NCI-H1694 treated with DMSO at 0.1 percent for 48 hours (cell line): Measurements from ENCODE around the gene KBTBD3.
"Not testable (repeated sequence)": the region's sequence is repeated elsewhere in the genome, so short reads cannot be mapped to it uniquely, and the experiment has no call there.

Experiments used
- DNase-seq: peaks from one replicate; lab custom pipeline; 2025; lab: John Stamatoyannopoulos, UW

KBTBD3 gene

DNA sequence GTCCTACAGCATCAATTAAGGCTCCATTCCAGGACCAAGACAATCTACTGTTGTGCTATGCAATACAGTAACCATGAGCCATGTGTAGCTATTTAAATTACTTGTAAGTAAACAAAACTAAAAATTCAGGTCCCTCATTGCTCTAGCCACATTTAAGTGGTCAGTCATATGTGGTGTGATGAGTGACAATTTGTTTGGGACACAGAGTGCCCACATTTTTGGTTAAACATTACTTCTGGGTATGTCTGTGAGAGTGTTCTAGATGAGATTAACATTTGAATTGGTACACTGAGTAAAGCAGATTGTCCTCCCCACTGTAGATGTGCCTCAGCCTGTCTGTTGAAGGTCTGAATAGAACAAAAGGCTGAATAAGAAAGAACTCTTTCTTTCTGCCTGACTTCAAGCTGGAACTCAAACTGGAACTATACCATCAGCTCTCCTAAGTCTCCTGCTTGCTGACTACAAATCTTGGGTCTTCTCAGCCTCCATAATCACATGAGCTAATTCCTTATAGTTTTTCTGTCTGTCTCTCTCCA, 15.8 kb downstream of the KBTBD3 start:
- DNase-seq: no peak

DNA sequence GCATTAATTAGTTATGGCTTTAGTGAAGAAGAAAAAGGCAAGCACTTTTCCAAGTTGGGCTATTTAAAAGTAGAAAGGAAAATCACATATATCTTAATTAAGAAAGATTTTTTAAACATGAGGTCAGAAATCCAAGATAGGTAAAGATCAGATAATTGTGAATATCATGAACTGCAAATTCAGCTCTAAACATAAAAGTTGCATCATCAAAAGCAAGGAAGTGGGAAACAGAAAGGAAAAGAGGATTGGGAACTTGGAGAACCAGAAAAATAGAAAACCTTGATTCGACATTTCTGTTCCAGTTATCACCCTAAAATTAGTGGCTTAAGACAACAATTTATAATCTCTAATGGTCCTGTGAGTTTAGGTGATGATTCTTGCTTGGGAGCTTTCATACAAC, 17.5 kb downstream of the KBTBD3 start:
- DNase-seq: no peak

DNA sequence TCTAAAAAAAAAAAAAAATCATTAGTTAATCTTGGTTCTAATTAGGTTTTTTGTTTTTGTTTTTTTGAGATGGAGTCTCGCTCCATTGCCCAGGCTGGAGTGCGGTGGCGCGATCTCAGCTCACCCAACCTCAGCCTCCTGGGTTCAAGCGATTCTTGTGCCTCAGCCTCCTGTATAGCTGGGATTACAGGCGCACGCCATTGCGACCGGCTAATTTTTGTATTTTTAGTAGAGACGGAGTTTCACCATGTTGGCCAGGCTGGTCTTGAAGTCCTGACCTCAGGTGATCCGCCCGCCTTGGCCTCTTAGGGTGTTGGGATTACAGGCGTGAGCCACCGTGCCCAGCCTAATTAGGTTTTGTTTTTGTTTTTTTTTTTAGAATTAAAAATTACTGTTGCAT, 18.8 kb downstream of the KBTBD3 start:
- not testable (repeated sequence) for DNase-seq

DNA sequence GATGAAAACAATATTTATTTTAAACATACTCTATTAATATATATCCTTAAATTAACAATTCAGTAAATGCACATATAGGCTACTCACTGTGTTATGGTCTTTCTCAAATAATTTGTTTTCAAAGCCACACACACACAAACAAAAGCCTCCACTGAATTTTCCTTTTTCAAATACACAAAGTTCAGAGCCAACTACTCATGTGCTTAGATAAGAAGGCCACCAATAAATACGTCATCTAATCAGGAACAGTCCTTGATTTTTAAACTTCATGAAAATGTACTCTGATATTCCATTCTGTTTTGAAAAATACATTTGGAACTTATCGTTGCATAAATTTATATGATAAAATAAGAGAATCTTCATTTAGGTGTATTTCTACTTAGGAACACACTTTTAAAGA, 26.0 kb downstream of the KBTBD3 start:
- DNase-seq: no peak

DNA sequence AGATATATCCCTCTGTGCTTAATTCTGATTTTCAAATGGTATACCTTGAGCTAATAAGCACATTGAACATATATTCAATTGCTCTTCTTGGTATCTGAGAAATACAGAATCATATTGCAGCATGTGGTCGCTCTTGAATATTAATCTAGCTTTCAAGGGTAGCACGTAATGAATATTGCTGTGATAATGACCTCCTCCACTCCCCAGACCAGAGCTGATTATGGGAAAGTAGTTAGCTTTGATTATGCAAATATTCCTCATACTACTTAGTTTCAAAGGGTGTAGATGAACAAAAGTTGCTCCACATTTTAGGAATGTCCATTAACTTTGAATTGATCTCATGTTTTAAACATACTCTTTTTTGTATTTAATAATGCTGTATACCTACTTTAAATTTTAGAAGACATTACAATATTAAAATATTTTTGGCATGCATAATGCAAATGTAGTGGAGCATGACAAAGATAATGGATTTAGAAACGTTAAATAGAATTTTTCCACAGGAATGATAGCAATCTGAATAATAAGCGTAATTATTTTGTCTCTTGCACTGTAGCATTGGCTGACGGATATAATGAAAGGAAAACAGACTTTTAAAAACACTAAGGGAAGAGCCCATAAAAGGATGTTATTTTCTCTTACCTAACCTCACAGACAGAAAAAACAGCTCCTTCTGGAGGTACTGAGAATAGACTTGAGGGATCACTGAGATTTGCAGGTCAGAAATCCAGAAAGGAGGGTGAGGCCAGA, 27.2 kb downstream of the KBTBD3 start:
- no peak for DNase-seq

DNA sequence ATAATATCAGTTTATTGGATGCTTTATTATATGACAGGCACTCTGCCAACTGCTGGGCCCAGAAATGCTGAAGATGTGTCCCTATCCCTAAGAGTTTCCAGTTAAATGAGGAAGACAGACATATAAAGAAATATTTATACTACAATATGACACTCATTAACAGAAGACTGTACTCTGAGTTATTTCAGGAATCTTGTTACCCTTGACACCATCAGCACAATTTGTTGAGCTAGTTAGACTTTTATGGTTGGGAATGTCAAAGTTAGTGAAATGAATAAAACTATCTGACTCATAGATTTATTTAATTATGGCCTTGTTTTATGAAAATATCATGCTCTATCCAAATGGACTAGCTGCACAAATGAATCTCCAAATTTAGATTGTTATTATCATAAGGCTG, 29.5 kb downstream of the KBTBD3 start:
- no peak for DNase-seq

DNA sequence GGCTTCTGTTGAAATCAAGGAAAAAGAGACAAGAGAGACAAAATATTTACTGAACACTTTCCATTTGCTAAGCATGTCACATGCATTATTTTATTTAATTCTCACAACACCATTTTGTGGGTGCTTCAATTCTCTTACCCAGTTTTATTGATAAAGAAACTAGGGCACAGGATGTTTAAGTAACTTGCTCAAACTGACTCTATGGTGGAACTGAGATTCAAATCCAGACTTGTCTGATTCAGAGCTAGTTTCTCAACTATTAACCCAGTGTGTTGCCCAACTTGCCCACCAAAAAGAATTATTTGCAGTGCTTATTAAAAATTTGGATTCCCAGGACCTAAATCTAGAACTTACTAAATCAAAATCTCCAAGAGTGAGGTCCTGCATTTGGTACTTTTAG, 33.6 kb downstream of the KBTBD3 start:
- no peak for DNase-seq

DNA sequence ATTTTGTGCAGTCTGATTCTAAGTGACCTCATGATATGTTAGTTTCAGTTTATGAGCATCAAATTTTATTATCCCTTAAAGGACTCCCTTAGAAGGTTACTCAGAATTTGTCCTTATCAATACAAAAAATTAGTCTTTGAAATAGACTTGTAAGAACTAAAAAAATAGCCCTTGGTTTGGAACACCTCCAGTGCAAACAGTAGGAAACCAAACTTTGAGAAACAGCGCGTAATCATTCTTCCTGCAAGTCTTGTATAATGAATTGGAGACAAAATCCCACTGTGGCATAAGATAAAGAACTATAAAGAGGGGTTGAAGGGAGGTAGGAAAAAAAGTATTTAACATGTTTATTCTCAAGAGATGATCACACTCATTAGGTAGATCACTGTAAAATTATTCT, 44.3 kb downstream of the KBTBD3 start:
- DNase-seq: no peak

DNA sequence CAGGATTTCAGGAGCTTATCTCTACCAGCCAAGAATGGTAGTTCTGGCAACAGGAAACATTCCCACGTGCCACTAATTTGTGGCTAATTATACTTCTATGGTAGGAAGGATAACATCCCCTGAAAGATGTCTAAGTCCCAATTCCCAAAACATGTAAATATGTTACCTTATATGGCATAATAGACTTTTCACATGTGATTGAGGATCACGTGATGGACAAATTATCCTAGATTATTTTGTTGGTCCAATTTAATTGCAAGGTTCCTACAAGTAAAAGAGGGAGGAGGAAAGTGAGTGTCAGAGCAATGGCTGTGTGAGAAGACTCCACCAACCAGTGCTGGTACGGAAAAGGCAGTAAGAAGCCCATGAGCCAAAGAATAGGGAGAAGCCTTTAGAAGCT, 45.2 kb downstream of the KBTBD3 start:
- DNase-seq: no peak

DNA sequence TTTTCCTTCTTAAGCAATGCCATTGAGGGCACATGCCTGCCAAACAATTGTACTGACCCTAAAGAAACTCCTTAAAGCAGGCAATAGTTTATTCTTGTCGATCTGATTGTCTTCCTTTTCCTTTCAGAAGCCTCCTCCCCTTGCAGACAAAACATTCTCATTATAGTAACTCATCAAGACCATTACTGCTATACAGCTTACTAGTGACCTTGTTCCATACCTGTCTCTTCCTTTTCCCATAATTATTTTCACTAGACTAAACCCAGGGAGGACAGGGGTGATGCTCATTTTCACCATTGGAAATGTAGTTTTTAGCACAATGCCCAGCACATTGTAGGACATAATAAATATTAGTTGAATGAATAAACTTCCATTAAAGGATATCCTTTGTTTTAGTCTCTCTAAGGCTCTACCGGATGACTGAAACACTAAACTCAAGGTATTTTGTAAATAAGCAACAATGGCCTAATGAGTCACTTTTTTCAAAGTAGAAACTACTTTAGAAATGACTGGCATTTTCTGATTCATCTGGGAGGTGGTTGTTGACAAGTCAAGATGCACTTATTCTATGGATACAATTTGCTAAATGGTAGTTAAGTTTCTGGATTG, 45.8 kb downstream of the KBTBD3 start:
- no peak for DNase-seq

DNA sequence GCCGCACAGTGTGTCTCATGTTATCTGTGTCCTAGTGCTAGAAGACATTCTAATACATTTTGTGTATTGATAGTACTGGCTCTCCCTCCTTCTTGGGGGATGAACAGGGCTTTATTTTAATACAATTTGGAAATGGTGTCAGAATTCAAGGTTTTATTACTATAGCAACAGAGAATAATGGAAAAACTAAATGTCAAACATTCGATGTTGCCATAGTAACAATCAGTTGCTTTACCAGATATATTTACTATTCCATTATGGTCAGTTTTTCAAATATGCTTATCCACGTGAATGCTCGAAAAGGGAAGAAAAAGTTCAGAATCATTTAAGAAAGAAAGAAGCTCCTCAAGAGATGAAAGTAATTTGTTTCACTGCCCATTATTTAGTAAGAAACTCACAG, 46.5 kb downstream of the KBTBD3 start:
- DNase-seq: no peak

DNA sequence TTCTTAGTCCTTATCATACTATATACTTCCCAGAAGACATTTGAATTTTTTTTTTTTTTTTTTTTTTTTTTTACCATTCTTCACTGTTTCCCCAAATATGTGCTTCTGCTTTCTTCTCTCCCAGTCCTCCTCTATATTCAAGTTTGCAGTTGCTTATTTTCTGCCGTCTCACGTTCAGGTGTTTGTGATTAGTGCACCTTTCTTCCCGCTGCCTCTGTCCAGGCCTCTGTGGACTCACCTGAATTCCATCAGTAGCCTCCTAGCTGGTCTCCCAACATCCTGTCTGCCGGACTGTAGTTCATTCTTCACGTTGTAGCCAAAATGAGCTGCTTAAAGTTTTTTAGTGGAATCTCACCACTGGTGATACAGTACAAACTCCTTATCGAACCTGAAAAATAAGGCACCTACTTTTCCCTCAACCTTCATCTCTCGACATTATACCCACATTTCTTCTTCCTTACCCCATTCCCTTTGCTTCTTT, 54.3 kb downstream of the KBTBD3 start:
- DNase-seq: no peak

DNA sequence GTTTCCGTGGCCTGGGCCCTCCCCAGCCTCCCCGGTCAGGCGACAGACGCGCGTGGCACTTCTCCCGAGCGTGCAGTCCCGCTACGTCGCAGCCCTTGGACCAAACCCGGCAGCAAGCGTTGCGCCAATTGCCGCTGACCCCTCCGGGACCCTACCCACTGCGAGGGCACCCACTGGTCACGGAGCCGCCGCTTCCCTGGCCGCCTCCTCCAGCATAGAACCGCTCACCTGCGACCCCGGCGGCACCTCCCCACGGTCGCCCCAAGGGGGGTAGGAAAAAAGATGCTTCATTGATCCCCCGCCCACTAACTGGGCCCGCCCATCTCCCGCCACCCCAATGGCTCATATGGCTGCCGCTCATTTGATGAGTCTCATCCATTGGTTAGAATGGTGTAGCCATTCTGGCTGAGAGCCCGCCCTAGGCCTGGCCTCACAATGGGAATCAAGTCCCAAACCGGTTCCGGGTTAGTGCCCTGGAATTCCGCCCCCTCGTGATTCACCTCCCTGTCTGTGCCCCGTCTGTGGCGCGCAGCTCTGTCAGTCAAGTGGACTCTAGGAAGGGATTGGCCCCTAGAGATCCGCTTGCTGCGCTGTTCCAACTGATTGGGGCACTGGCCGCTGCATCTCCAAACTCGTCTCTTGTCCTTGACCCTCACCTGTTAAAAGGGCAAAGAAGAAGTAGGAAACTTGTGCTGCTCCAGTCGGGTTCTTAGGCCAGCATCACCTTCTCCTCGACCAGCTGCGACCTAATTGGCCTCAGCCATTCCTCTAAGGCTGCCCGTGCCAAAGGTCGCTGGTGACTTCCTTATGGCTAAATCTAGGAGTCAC, 55.0 kb downstream of the KBTBD3 start, which contains the start of gene MSANTD4:
TSS of gene MSANTD4 (minus strand) at position 274 of the 828 bp plus-strand sequence. CDS start 11,323 bp downstream, outside the sequence.
- peak; percentile 86 for DNase-seq

DNA sequence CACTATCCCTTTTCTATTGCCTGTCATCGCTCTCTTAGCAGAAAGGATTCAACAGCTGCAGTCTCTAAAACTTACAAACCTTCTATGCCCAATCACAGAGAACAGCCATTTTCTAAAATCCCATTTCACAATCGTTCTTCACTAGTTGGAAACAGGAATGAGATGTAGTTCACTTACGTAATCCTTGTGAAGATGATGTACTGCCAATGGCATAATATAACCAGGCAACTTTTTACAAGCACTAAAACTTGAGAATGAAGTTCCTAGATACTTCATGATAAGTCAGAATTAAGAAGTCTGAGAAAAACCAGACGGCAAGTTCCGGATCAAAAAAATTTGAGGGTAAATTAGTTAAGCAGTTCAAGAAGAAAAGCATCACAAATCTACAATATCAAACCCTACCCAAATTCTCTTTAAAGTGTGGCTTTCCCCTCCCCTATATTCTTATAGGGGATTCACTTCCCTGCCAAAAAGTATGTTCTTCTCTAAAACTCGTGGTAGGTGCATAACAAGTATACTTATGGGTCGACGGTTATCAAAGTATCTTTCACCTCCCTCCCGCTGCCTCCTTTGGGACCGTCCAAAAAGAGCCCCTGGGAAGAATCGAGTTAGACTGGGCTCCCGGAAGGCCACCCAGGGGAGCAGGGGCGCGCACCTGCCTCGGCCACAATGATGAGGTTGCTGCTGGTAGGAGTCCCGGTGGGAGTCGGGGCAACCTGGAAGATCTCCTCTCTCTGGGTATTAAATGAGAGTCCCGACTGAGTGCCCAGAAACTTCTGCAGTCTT, 55.8 kb downstream of the KBTBD3 start:
- DNase-seq: no peak

DNA sequence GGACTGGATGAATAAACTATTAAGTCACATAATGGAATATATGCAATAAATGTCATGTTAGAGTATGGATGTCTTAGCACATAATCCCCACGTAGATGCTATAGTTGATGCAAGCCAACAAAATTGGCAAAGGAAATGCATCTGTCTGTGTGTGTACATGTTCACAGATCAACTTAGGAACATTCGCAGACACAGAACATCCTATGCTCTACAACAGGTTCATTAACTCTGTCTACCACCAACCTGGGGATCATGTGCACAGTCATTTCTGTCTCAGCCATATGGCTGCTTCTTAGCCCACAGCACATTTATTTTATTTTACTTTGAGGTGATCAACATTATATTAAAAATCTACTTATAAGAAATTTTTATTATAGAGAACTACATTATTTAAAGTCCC, 60.1 kb downstream of the KBTBD3 start:
- no peak for DNase-seq

DNA sequence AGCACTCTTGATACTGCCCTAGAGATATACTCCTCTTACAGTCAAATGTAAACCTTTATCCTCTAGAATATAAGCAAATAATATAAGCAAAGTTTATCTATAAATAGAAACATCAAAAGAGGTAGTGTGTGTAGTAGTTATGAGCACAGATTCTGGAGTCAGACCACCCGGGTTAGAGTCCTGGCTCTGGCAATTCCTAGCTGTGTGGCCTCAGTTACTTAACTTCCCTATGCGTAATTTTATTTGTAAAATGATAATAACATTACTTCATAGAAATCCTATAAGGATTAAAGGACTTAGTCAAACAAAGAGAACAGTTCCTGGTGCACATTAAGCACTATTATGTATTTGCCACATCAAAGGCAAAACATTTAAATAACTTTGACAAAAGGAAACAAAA, 62.1 kb downstream of the KBTBD3 start:
- DNase-seq: no peak

DNA sequence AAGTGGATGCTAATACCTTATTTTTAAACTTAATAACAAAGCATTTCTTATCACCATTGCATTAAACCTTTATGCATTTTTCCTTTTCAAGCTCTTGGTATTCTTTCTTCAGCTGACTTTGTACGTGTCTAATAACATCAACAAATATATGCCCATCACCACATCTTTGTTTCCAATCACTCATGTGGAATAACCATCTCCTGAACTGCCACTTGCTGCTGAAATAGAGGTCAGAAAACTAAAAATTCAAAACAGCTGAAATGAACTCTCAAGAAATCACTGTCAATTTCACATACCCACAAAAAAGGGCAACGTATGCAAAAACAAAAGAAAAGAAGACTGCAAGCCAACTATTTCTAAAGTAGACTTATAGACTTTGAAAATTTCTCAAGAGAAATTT, 62.5 kb downstream of the KBTBD3 start:
- DNase-seq: no peak

DNA sequence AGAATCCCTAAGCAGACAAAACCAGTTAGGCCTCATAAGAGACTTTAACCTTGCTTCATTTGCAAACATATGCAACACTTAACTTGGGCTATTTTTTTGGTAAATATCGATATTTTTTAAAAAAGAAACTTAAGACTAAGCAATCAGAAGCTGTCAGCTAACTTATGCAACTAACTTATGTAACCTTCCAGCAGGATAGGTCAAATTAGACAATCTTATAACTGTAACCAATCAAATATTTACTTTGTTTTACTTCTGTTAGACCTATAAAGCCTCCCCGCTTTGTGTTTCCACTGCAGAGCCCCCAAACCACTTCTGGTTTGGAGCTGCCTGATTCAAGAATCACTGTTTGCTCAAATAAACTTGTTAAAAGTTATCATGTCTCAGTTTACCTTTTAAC, 63.1 kb downstream of the KBTBD3 start:
- no peak for DNase-seq

DNA sequence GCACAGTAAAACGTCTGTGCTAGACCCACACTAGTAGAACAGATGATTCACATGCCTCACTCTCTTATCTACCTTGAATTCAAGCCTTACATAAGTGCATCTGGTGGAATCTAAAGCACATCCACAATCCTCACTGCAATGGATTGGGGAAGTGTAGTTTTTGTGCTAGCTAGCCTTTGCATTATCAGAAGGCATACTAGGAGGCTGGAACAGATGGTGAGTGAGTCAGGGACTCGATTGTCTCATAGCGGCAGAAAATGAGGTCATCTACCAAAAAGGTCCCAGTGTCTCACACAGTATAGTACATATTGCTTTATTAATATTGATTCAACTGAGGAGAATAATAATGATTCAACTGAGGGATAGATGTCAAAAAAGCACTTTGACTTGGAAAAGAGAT, 64.4 kb downstream of the KBTBD3 start:
- no peak for DNase-seq

DNA sequence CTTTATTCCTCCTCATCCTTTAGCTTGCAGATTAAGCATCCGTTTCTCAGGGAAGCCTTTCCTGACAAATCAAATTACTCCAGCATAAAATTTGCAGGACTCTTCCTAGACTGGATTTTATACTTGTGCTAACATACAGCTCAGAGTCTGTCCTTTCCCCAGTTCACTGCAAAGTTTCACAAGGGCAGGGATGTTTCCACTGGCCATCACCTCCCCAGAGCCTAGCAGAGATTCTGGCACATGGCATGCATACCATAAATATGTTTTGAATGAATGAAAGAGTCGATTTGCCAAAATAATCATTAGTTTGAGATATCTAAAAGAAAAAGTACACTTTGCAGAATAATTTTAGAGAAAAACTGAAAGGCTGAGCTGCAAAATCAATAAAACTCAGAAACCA, 65.7 kb downstream of the KBTBD3 start:
- DNase-seq: no peak

DNA sequence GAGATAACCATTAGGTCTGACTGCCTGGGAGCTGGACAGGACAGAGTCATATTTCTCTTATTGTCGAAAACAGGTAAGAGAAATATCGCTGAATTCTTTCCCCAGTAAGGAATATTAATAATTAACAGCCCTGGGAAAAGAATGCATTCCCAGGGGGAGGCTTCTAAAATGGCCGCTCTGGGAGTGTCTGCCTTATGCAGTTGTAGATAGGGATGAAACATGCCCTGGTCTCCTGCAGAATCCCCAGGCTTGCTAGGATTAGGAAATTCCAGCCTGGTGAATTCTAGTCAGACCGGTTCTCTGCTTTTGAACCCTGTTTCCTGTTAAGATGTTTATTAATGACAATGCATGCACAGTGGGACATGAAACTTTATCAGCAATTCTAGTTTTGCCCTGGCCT, 74.1 kb downstream of the KBTBD3 start:
- DNase-seq: not testable (repeated sequence)
